ENCODE data around the gene SEMA6B. TPM values are rescaled to one million over a fixed set of nuclear protein-coding genes. Genes with fewer than 3 reads are reported as not detected.

The SEMA6B gene
- total and polyA plus RNA-seq, 2 donors (not counting 1 experiment from before 2014, with no cell fraction given): 0.42 TPM; not detected in 1

GRCh38 chr19:4588291-4588761, 28.8 kb upstream of the SEMA6B start:
- H3K9ac ChIP-seq (ENCODE audit: low read length): no peak overlapping the region
- CTCF ChIA-PET: interaction anchor here (0.7 to 1.6 kb wide), 3 partner anchors 18 to 1479 kb away, joined by 3 to 4 read pairs (median 3); no protein-coding TSS in a partner anchor

DNA sequence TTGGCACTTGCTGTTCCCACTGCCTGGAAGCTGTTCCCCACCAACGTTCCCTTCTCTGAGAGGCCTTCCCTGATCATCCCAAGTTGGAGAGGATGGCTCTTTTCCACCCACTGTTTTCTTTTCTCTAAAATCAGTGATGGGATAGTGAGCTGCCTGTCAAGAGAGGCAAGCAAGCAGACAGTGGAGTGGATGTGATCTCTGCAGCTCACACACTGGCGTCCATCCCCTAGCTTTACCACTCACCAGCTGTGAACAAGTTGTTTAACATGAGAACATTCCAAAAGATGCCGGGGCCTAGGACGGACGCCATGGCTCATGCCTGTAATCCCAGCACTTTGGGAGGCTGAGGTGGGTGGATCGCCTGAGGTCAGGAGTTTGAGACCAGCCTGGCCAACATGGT, 28.0 kb upstream of the SEMA6B start:
- CTCF ChIA-PET: interaction anchor here (1.6 kb wide), 1 partner anchor 17 kb away, joined by 3 read pairs; no protein-coding TSS in a partner anchor
- peaks cover 0 to 16% (median 0%) of the 10 kb centered on the region in 3 donors for H3K9me3 ChIP-seq (ENCODE audit: control extremely low read depth in 1 of 3, control insufficient read depth in 2 of 3, insufficient read depth in 1 of 3, low read length in 2 of 3)
- DNase-seq: no peak
- no peak for ATAC-seq (ENCODE audit: low read depth)
- WGBS (ENCODE audit: insufficient coverage): 57% methylated on average over 1 of the region's 6 CpGs
- H3K79me2 ChIP-seq (ENCODE audit: control insufficient read depth, insufficient read depth, low read length): no peaks in the 10 kb centered on the region
- TF ChIP-seq, protein P1, sequence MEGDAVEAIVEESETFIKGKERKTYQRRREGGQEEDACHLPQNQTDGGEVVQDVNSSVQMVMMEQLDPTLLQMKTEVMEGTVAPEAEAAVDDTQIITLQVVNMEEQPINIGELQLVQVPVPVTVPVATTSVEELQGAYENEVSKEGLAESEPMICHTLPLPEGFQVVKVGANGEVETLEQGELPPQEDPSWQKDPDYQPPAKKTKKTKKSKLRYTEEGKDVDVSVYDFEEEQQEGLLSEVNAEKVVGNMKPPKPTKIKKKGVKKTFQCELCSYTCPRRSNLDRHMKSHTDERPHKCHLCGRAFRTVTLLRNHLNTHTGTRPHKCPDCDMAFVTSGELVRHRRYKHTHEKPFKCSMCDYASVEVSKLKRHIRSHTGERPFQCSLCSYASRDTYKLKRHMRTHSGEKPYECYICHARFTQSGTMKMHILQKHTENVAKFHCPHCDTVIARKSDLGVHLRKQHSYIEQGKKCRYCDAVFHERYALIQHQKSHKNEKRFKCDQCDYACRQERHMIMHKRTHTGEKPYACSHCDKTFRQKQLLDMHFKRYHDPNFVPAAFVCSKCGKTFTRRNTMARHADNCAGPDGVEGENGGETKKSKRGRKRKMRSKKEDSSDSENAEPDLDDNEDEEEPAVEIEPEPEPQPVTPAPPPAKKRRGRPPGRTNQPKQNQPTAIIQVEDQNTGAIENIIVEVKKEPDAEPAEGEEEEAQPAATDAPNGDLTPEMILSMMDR (IDR thresholded peaks at IDR 0.05): no peak
- TF ChIP-seq EZH2 (IDR thresholded peaks at IDR 0.05; ENCODE audit: borderline replicate concordance, insufficient read depth, low read depth, low read length, poor library complexity, severe bottlenecking): no peak
- no peak overlapping the region for H3K27ac ChIP-seq (ENCODE audit: low read length in 2 of 2)
- peaks cover 12 to 14% of the 10 kb centered on the region in 2 donors for H3K4me1 ChIP-seq (ENCODE audit: control insufficient read depth in 2 of 2, insufficient read depth in 2 of 2, low read length in 2 of 2)
- H3K36me3 ChIP-seq (replicated peaks in 1 of 2; ENCODE audit: control extremely low read depth in 1 of 2, control insufficient read depth in 1 of 2, extremely low read depth in 1 of 2, insufficient read depth in 2 of 2, low read length in 1 of 2): no peaks in the 10 kb centered on the region
- no peaks in the 10 kb centered on the region for H4K20me1 ChIP-seq (ENCODE audit: control insufficient read depth, insufficient read depth, low read length, poor library complexity, severe bottlenecking)
- H3K4me3 ChIP-seq (ENCODE audit: control extremely low read depth in 1 of 5, extremely low read depth in 1 of 5, insufficient read depth in 1 of 5, low read depth in 2 of 5, low read length in 4 of 5): no peak overlapping the region
- peaks cover 0 to 62% (median 36%) of the 10 kb centered on the region in 4 experiments for H3K27me3 ChIP-seq (replicated peaks in 1 of 4; ENCODE audit: control extremely low read depth in 1 of 4, control insufficient read depth in 3 of 4, insufficient read depth in 4 of 4, low read length in 3 of 4)
- peaks cover 7% of the 10 kb centered on the region for H3K4me1 Mint-ChIP-seq
- POLR2A ChIA-PET: no interaction called here
- peaks cover 50% of the 10 kb centered on the region for H3K27me3 Mint-ChIP-seq
- no peak overlapping the region for H3K4me2 ChIP-seq (replicated peaks; ENCODE audit: low read depth, low read length, poor library complexity, severe bottlenecking)
- no peaks in the 10 kb centered on the region for H3K9me3 Mint-ChIP-seq (ENCODE audit: insufficient read depth)
- intact Hi-C loops (cut with micrococcal nuclease): no loop called here
- H2AFZ ChIP-seq (ENCODE audit: insufficient read depth, low read depth, low read length, poor library complexity, severe bottlenecking): no peak overlapping the region
- H3K27ac Mint-ChIP-seq: no peak overlapping the region
- H3K9ac ChIP-seq (ENCODE audit: low read length): no peak overlapping the region
- no peak overlapping the region for H3K4me3 Mint-ChIP-seq

More at GRCh38 chr19:4588291-4588761, 28.8 kb upstream of the SEMA6B start:
- Histone ChIP-seq H3K4me1 (ENCODE audit: control insufficient read depth in 2 of 2, insufficient read depth in 2 of 2, low read length in 2 of 2) (peaks cover 12 to 13% of the 10 kb centered on the region in 2 donors), H3K9me3 (ENCODE audit: control extremely low read depth in 1 of 3, control insufficient read depth in 2 of 3, insufficient read depth in 1 of 3, low read length in 2 of 3) (peaks cover 0 to 15% (median 0%) of the 10 kb centered on the region in 3 donors), H3K27me3 (replicated peaks in 1 of 4; ENCODE audit: control extremely low read depth in 1 of 4, control insufficient read depth in 3 of 4, insufficient read depth in 4 of 4, low read length in 3 of 4) (peaks cover 0 to 55% (median 35%) of the 10 kb centered on the region in 4 experiments), H3K79me2 (ENCODE audit: control insufficient read depth, insufficient read depth, low read length) (no peaks in the 10 kb centered on the region), H3K27ac (ENCODE audit: low read length in 2 of 2) (no peak overlapping the region), H3K36me3 (replicated peaks in 1 of 2; ENCODE audit: control extremely low read depth in 1 of 2, control insufficient read depth in 1 of 2, extremely low read depth in 1 of 2, insufficient read depth in 2 of 2, low read length in 1 of 2) (no peaks in the 10 kb centered on the region), H4K20me1 (ENCODE audit: control insufficient read depth, insufficient read depth, low read length, poor library complexity, severe bottlenecking) (no peaks in the 10 kb centered on the region), H3K4me2 (replicated peaks; ENCODE audit: low read depth, low read length, poor library complexity, severe bottlenecking) (no peak overlapping the region), H2AFZ (ENCODE audit: insufficient read depth, low read depth, low read length, poor library complexity, severe bottlenecking) (no peak overlapping the region), H3K4me3 (ENCODE audit: control extremely low read depth in 1 of 5, extremely low read depth in 1 of 5, insufficient read depth in 1 of 5, low read depth in 2 of 5, low read length in 4 of 5) (no peak overlapping the region)
- 79% methylated on average over 8 of the region's 9 CpGs for WGBS (ENCODE audit: insufficient coverage)
- H3K9me3 Mint-ChIP-seq (ENCODE audit: insufficient read depth): no peaks in the 10 kb centered on the region
- no peak for TF ChIP-seq EZH2 (IDR thresholded peaks at IDR 0.05; ENCODE audit: borderline replicate concordance, insufficient read depth, low read depth, low read length, poor library complexity, severe bottlenecking)
- TF ChIP-seq, protein P1 (IDR thresholded peaks at IDR 0.05): no peak
- H3K4me3 Mint-ChIP-seq: no peak overlapping the region
- peaks cover 7% of the 10 kb centered on the region for H3K4me1 Mint-ChIP-seq
- DNase-seq: no peak
- intact Hi-C loops (cut with micrococcal nuclease): no loop called here
- no peak for ATAC-seq (ENCODE audit: low read depth)
- H3K27me3 Mint-ChIP-seq: peaks cover 50% of the 10 kb centered on the region
- POLR2A ChIA-PET: no interaction called here
- H3K27ac Mint-ChIP-seq: no peak overlapping the region

All from B cell (primary cell).